NB4 (cell line): ENCODE measurements around the gene CCDC51.

Experiments
- DNase-seq: peaks from one replicate; pipeline ENCODE4 v3.0.0; 2010; ENCODE audit warnings: low read depth
- H3K4me3 ChIP-seq: one replicate; pipeline ENCODE4 v1.5.1; 2011; ENCODE audit warnings: mild to moderate bottlenecking, low read depth, low read length, moderate library complexity
- CTCF ChIP-seq: IDR thresholded peaks from one replicate; pipeline ENCODE4 v1.5.1; 2012; ENCODE audit warnings: low read depth, low read length
- MAX ChIP-seq: IDR thresholded peaks from 2 replicates; pipeline ENCODE4 v1.6.1; 2011; ENCODE audit warnings: low read depth, low read length
- MYC ChIP-seq: IDR thresholded peaks from 2 replicates; pipeline ENCODE4 v1.6.1; 2011; ENCODE audit warnings: low read depth, low read length
- POLR2A ChIP-seq: IDR thresholded peaks from 2 replicates; pipeline ENCODE4 v1.6.1; 2011; ENCODE audit warnings: mild to moderate bottlenecking; ENCODE audit not compliant: insufficient read length; ENCODE audit errors: extremely low read depth

CCDC51 gene

GRCh38 chr3:48460517-48460902, 20.6 kb upstream of the CCDC51 start:
- DNase-seq: no peak
- H3K4me3 ChIP-seq: no peak overlapping the region
- TF ChIP-seq CTCF (no peak), MAX (no peak), POLR2A (no peak), MYC (no peak)

GRCh38 chr3:48459773-48460516, 20.0 kb upstream of the CCDC51 start:
- DNase-seq: no peak
- TF ChIP-seq POLR2A (no peak), CTCF (no peak), MYC (no peak), MAX (no peak)
- no peak overlapping the region for H3K4me3 ChIP-seq

- TF ChIP-seq POLR2A: no peak
- no peak for TF ChIP-seq MAX
- no peak for TF ChIP-seq MYC
- no peak for TF ChIP-seq CTCF
- no peak overlapping the region for H3K4me3 ChIP-seq
- DNase-seq: no peak
Observed at GRCh38 chr3:48459331-48459730, 19.4 kb upstream of the CCDC51 start.

GRCh38 chr3:48456456-48456855, 16.5 kb upstream of the CCDC51 start:
- TF ChIP-seq CTCF (no peak), MYC (no peak), POLR2A (no peak), MAX (no peak)
- no peak overlapping the region for H3K4me3 ChIP-seq
- DNase-seq: no peak

GRCh38 chr3:48451270-48451669, 11.4 kb upstream of the CCDC51 start:
- no peak for TF ChIP-seq POLR2A
- no peak for TF ChIP-seq MYC
- no peak for TF ChIP-seq CTCF
- TF ChIP-seq MAX: no peak
- no peak overlapping the region for H3K4me3 ChIP-seq
- no peak for DNase-seq
